Fibroblast of skin of abdomen (primary cell): ENCODE results near the gene FGF6.
A peak's percentile ranks its signal among the peaks of the same experiment; 100 is the strongest.

Experiments used
- DNase-seq: peaks from one replicate; pipeline ENCODE4 v3.0.0-alpha.2; 2013

Gene FGF6

GRCh38 chr12:4447151-4447550 is 1.5 kb upstream of the FGF6 start:
- DNase-seq: no peak

DNA sequence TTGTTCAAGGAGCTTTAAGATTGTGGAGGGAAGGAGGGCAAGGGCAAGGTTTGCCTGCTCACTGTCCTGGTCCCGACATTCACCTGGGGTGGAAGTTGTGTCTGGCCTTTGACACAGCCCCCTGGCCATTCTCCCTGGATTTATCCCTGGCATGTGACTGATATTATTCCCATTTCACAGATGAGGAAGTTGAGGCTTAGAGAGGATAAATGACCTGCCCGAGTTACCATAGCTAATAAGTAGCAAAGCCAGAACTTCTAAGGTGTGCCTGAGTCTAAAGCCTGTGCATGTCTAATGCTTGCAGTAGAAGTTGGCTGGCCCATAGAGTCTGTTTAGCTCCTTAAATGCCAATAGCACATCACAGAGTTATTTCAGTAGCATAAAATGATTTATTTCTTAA is 720 bp upstream of the FGF6 start:
- no peak for DNase-seq

DNA sequence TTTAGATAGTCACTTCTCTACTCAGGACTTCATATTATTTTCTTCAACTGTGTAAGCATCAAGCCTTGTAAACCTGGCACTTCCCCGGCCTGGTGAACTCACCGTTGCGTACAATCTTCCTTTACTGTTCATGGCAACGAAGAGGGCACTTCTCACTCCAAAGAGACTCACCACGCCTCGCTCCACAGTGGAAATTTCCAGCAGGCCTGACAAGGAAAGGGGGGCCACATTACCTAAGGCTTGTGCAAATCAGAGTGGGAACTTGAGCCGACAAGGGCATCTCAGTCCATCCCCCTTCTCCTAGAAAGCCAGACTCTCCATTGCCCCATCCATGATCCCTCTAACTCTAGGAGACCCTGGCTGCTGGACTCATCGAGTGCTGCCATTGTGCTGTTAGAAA is 1.6 kb downstream of the FGF6 start:
- no peak for DNase-seq

- DNase-seq: no peak
Observed at GRCh38 chr12:4443616-4444015, 2.0 kb downstream of the FGF6 start.

DNA sequence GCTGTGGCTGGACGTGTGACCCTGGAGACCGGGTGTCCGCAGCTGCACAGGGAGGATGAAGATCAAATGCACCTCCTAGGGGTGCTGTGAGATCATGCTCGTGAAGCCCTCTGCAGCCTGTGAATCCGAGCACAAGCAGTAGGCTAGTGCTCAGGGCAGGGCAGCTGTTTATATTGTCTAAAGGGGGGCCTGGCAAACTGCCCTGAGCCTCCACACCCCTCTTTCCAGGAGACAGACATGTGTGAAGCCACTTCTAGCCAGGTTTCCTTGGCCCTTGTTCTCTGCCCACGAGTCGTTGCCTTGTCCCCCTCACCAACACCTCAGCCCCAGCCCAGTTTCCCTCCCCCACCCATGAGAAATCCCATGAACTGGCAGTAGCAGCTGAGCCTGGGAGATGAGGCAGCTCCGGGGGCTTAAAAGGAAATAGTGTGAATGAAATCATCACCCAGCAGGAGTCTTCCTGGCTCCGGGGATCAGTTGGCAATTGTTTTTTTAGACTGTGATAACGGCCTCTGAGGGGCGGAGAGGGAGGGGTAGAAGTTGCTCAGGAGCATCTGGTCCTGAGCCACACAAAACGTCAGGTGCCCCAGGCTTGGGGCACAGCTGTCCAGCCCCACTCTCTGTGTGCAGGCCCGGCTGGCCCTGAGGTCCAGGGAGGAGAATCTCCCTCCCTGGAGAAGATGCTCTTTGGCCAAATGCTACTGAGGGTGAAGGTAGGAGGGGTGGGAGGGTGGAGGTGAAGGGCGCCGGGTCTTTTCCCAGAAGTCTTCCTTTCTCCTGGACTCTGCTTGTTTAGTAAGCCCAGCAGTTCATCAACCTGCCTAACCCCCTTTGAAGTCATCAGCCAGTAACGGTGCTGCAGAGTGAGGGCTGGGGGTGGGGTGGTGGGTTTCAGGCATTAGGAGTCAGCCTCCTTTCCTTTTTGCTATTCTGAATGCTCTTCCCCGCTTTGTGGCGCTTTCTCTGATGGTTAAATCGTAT is 4.0 kb downstream of the FGF6 start:
- no peak for DNase-seq

- no peak for DNase-seq
Observed at GRCh38 chr12:4440187-4440941, 5.3 kb downstream of the FGF6 start.

- DNase-seq: no peak
Observed at GRCh38 chr12:4439736-4440135, 5.9 kb downstream of the FGF6 start.

- no peak for DNase-seq
Observed at GRCh38 chr12:4438834-4439596, 6.6 kb downstream of the FGF6 start.

GRCh38 chr12:4435537-4435936 is 10.1 kb downstream of the FGF6 start:
- DNase-seq: no peak

DNA sequence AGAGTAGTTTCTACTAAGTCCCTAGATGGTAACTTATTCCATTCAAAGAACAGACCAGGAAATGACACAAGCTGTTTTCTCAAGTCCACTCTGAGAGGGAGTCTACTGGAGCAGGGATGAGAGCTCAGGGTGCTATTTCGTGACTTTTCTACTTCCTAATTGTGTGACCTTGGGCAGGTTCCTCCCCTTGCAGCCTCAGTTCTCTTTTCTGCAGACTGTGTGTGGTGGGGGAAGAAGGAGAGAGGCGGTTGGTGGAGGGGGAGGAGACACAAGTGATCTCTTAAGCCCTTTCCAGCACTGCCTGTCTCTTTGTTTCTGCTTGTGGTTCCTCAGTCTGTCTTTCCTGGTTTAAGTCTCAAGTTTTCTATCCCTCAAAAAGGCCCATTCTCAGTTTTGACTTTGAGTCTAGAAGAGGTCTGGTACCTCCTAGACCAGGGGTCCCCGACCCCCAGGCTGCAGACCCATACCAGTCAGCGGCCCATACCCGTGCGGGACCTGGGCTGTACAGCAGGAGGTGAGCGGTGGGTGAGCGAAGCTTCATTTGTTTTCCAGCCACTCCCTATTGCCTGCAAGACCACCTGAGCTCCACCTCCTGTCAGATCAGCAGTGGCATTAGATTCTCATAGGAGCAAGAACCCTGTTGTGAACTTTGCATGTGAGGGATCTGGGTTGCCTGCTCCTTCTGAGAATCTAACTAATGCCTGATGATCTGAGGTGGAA is 10.7 kb downstream of the FGF6 start:
- DNase-seq: no peak

DNA sequence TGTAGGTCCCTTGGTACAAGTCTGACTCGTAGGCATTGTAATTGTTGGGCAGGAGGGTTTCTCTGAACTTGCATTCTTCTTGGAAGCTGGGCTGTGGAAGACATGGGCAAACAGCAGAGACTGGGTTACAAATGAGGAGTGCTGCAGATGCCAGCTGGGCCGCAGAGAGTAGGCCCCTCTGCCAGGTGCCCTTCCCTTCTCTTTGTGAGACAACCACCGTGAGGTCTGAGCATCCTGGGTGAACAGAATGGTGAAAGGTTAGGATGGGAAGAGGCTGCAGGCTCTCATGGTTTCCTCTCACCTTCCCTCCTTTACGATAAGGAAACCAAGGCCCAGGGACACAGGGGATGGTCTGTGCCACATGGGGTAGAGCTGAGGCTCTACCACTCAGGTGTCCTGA is 11.3 kb downstream of the FGF6 start:
- no peak for DNase-seq

DNA sequence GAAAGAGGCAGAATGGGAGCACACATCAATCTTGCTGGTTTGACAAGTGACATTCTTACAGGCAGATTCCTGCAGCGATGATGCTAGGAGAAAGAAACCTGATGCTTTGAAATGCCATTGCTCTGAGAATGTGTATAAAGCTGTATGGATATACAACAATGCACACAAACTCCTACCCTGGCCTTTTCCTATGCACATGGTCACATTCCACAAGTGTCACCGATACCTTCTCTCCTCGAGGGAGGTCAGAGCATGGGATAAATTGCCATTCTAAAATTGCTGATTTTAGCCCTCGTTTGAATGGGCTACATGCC is 11.9 kb downstream of the FGF6 start:
- no peak for DNase-seq

DNA sequence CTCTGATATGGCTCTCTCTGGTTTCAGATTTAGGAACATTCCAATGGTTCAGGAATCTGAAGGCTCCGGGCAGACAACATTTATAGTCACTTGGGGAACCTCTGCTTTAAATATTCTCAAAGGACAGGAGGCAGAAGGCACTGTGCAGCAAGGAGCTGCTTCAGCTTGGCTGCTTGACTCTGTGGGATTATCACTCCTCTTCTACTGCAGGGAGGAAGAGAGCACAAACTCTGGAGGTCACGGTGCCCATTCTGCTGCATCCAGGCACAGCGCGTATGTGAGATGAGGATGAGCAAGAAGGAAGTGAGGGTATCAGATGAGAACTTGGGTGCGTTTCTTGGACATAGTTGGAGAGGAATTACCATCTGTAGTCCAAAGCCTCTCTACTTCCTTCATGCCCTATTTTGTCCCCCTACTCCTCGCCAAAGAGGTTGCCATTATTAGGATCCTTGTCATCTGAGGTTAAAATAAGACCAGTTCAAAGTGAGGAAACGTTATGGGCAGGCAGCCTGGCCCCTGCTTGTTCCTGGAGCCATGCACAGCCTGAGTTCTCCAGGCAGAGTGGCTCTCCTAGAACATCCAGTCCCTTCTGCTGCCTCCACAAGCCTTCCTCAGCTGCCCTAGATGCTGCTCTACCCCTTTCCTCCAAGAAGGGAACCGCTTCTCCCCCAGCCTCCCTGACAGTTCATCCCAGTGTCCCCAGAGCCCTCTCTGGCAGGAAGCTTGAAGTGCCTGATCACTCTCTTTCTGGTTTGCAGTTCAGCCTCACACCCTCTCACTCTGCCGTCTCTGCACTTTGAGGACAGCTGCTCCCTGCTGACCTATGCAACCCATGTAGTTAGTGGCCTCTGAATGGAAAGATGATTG is 12.5 kb downstream of the FGF6 start:
- DNase-seq: no peak

GRCh38 chr12:4431866-4432265 is 13.7 kb downstream of the FGF6 start:
- no peak for DNase-seq

GRCh38 chr12:4431436-4431835 is 14.2 kb downstream of the FGF6 start:
- no peak for DNase-seq

- DNase-seq: no peak
Observed at GRCh38 chr12:4424422-4424821, 21.2 kb downstream of the FGF6 start.

- no peak for DNase-seq
Observed at GRCh38 chr12:4423528-4424195, 22.0 kb downstream of the FGF6 start.

GRCh38 chr12:4422985-4423384 is 22.6 kb downstream of the FGF6 start:
- DNase-seq: no peak

DNA sequence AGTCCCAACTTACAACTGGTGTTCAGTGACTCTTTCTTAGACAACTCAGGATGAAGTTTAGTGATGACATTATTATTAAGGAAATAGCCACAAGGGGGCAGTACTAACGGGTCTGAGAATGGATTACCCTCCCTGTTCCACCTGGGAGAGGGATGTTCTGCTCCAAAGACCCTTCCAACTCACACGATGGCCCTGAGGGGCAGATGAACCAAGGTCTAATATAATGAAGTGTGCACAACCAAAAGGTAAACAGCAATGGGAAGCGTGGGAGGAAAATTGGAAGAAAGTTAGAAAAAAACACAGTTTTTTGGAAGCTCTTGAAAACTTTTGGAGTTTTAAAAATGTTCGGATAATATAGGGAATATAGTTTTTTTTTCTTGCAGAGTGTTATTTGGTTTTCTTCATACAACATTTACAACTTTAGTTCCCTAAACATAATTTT is 24.0 kb downstream of the FGF6 start:
- DNase-seq: peak; percentile 14

GRCh38 chr12:4420138-4420670 is 25.4 kb downstream of the FGF6 start:
- no peak for DNase-seq

DNA sequence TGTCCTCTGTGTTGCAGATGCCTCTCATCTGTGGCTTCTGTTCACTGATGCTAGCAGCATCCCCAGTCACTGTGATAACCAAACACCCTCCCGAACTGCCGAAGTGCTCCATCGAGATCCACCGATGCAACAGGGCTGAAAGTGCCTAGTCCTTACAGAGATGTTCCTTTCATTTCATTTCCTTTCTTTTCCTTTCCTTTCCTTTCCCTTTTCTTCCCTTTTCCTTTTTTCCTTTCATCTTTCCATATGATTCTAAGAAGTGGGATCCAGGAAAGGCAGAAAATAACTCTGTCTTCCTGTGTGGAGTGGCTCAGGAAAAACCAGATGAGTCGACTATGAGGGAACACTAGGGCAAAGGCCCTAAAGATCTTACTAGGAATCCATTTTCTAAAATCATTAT is 26.7 kb downstream of the FGF6 start:
- no peak for DNase-seq
